ENCODE results near the gene ARID1B. TPM values are rescaled to one million over a fixed set of nuclear protein-coding genes. Genes with fewer than 3 reads are reported as not detected.

ARID1B gene
- total RNA-seq, 2 donors from 2014 or later, result 74.0 to 110 TPM

GRCh38 chr6:157113389-157113788, 336.2 kb downstream of the ARID1B start:
- H3K27ac Mint-ChIP-seq, result no peak overlapping the region

DNA sequence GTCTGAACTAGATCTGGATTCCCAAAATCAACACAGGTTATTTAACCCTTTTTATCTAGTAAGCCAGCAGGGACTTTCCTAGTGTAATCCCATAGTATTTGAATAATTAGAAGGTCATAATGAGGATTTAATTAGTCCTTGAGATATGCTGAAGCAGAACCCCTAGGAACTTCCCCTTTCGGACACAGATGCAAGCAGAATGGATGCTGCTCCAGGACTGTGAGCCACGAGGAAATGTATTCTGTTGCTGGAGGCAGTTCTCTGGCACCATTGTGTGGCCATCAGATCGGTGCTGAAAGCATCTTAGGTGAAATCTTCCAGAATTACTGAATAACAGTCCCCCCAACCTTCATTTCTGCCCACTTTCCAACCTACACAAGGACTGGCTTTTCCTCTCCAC, 339.2 kb downstream of the ARID1B start:
- Histone ChIP-seq H3K4me3 (ENCODE audit: low read length) (no peak overlapping the region), H3K36me3 (ENCODE audit: control insufficient read depth, insufficient read depth, low read length) (peaks cover 18% of the 10 kb centered on the region), H3K4me1 (ENCODE audit: control insufficient read depth, insufficient read depth, low read length) (peaks cover 4% of the 10 kb centered on the region), H3K27ac (ENCODE audit: low read depth, low read length) (no peak overlapping the region), H3K27me3 (ENCODE audit: control insufficient read depth, insufficient read depth, low read length, poor library complexity, severe bottlenecking) (no peaks in the 10 kb centered on the region), H3K9me3 (ENCODE audit: control insufficient read depth, low read length) (no peaks in the 10 kb centered on the region), H3K9ac (ENCODE audit: extremely low read depth, low read length, poor library complexity, severe bottlenecking) (no peak overlapping the region)
- H3K9me3 Mint-ChIP-seq, result no peaks in the 10 kb centered on the region
- H3K27me3 Mint-ChIP-seq (ENCODE audit: insufficient read depth), result no peaks in the 10 kb centered on the region
- H3K27ac Mint-ChIP-seq, result no peak overlapping the region
- H3K4me3 Mint-ChIP-seq, result no peak overlapping the region
- no peak for TF ChIP-seq CTCF (conservative IDR thresholded peaks at IDR 0.05)
- no peak for DNase-seq
- H3K4me1 Mint-ChIP-seq, result peaks cover 10% of the 10 kb centered on the region
- WGBS, 2 experiments (ENCODE audit: insufficient coverage in 1 of 2, insufficient read length in 1 of 2), result 69 to 74% methylated on average over 3 of the region's 3 CpGs
- peaks cover 22% of the 10 kb centered on the region for H3K36me3 Mint-ChIP-seq (ENCODE audit: low read depth)

More at GRCh38 chr6:157113389-157113788, 336.2 kb downstream of the ARID1B start:
- Mint-ChIP-seq H3K4me3 (no peak overlapping the region), H3K4me1 (peaks cover 10% of the 10 kb centered on the region), H3K36me3 (ENCODE audit: low read depth) (peaks cover 25% of the 10 kb centered on the region), H3K9me3 (no peaks in the 10 kb centered on the region), H3K27me3 (ENCODE audit: insufficient read depth) (no peaks in the 10 kb centered on the region)
- no peak overlapping the region for H3K27ac ChIP-seq (ENCODE audit: low read depth, low read length)
- peaks cover 18% of the 10 kb centered on the region for H3K36me3 ChIP-seq (ENCODE audit: control insufficient read depth, insufficient read depth, low read length)
- H3K9ac ChIP-seq (ENCODE audit: extremely low read depth, low read length, poor library complexity, severe bottlenecking), result no peak overlapping the region
- WGBS, 2 experiments (ENCODE audit: insufficient coverage in 1 of 2, insufficient read length in 1 of 2), result 95 to 96% methylated on average over 3 to 4 of the region's 4 CpGs
- DNase-seq, result no peak
- peaks cover 4% of the 10 kb centered on the region for H3K4me1 ChIP-seq (ENCODE audit: control insufficient read depth, insufficient read depth, low read length)
- no peak for TF ChIP-seq CTCF (conservative IDR thresholded peaks at IDR 0.05)
- no peaks in the 10 kb centered on the region for H3K27me3 ChIP-seq (ENCODE audit: control insufficient read depth, insufficient read depth, low read length, poor library complexity, severe bottlenecking)
- no peaks in the 10 kb centered on the region for H3K9me3 ChIP-seq (ENCODE audit: control insufficient read depth, low read length)
- no peak overlapping the region for H3K4me3 ChIP-seq (ENCODE audit: low read length)

GRCh38 chr6:157117431-157118095, 340.4 kb downstream of the ARID1B start:
- Mint-ChIP-seq H3K9me3 (no peaks in the 10 kb centered on the region), H3K27me3 (ENCODE audit: insufficient read depth) (no peaks in the 10 kb centered on the region), H3K36me3 (ENCODE audit: low read depth) (peaks cover 21% of the 10 kb centered on the region), H3K27ac (no peak overlapping the region), H3K4me1 (peaks cover 10% of the 10 kb centered on the region), H3K4me3 (no peak overlapping the region)
- TF ChIP-seq CTCF (conservative IDR thresholded peaks at IDR 0.05), result no peak
- H3K9ac ChIP-seq (ENCODE audit: extremely low read depth, low read length, poor library complexity, severe bottlenecking), result no peak overlapping the region
- no peaks in the 10 kb centered on the region for H3K27me3 ChIP-seq (ENCODE audit: control insufficient read depth, insufficient read depth, low read length, poor library complexity, severe bottlenecking)
- WGBS, 2 experiments (ENCODE audit: insufficient coverage in 1 of 2, insufficient read length in 1 of 2), result 97 to 100% methylated on average over 2 to 6 of the region's 6 CpGs
- no peak overlapping the region for H3K27ac ChIP-seq (ENCODE audit: low read depth, low read length)
- H3K4me1 ChIP-seq (ENCODE audit: control insufficient read depth, insufficient read depth, low read length), result peaks cover 4% of the 10 kb centered on the region
- no peak overlapping the region for H3K4me3 ChIP-seq (ENCODE audit: low read length)
- no peaks in the 10 kb centered on the region for H3K9me3 ChIP-seq (ENCODE audit: control insufficient read depth, low read length)
- DNase-seq, result no peak
- peaks cover 21% of the 10 kb centered on the region for H3K36me3 ChIP-seq (ENCODE audit: control insufficient read depth, insufficient read depth, low read length)

All from endodermal cell (in vitro differentiated cells).